Activated T-helper 1 cell treated with anti-CD3 and anti-CD28 coated beads, Interleukin-12 subunit alpha, Interleukin-12 subunit beta, Interleukin-2, Interleukin-4 antibody, amounts not matched to agents 30 ng/mL and 10 ng/mL and 1 ng/mL, durations not matched to agents 14 hours and 24 hours and 36 hours (primary cell): Measurements from ENCODE around the gene LYPD6B. TPM values are rescaled to one million over a fixed set of nuclear protein-coding genes. Genes with fewer than 3 reads are reported as not detected.
"Not testable (repeated sequence)": the region's sequence is repeated elsewhere in the genome, so short reads cannot be mapped to it uniquely, and the experiment has no call there.

Source experiments
- DNase-seq: peaks from one replicate; pipeline ENCODE4 v3.0.0; 2021; ENCODE audit warnings: low spot score
- H3K27ac Mint-ChIP-seq: one replicate; pipeline ENCODE4 v1.8.0; 2021; ENCODE audit warnings: mild to moderate bottlenecking, mixed read lengths
- H3K27me3 Mint-ChIP-seq: one replicate; pipeline ENCODE4 v1.8.0; 2022; ENCODE audit warnings: mild to moderate bottlenecking, moderate library complexity, mixed read lengths; ENCODE audit not compliant: insufficient read depth
- H3K36me3 Mint-ChIP-seq: one replicate; pipeline ENCODE4 v1.8.0; 2021; ENCODE audit warnings: low read depth, mixed read lengths
- H3K4me1 Mint-ChIP-seq: one replicate; pipeline ENCODE4 v1.8.0; 2021; ENCODE audit warnings: low read depth, mixed read lengths
- H3K4me3 Mint-ChIP-seq: one replicate; pipeline ENCODE4 v1.8.0; 2021; ENCODE audit warnings: mild to moderate bottlenecking, moderate library complexity, mixed read lengths
- H3K9me3 Mint-ChIP-seq: one replicate; pipeline ENCODE4 v1.8.0; 2021; ENCODE audit warnings: mixed read lengths
- intact Hi-C: fragments of 100-400 bp; cut with micrococcal nuclease; formaldehyde crosslinking; loops from one replicate; pipeline ENCODE4 v1.15.1; 2024
- total RNA-seq: library from RNA; stranded (reverse); gene quantifications from 2 replicates; pipeline ENCODE4 v1.2.3, GENCODE V29; 2022

The LYPD6B gene
- total RNA-seq, 1 donor from 2014 or later = not detected

DNA sequence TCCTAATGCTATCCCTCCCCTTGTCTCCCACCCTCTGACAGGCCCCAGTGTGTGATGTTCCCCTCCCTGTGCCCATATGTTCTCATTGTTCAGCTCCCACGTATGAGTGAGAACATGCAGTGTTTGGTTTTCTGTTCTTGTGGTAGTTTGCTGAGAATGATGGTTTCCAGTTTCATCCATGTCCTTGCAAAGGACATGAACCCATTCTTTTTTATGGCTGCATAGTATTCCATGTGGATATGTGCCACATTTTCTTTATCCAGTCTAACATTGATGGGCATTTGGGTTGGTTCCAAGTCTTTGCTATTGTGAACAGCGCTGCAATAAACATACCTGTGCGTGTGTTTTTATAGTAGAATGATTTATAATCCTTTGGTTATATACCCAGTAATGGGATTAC lies 212.9 kb downstream of the LYPD6B start:
- H3K36me3 Mint-ChIP-seq, H3K27ac Mint-ChIP-seq, intact Hi-C loops, H3K27me3 Mint-ChIP-seq, H3K4me1 Mint-ChIP-seq, H3K4me3 Mint-ChIP-seq, H3K9me3 Mint-ChIP-seq, DNase-seq: not testable (repeated sequence)

DNA sequence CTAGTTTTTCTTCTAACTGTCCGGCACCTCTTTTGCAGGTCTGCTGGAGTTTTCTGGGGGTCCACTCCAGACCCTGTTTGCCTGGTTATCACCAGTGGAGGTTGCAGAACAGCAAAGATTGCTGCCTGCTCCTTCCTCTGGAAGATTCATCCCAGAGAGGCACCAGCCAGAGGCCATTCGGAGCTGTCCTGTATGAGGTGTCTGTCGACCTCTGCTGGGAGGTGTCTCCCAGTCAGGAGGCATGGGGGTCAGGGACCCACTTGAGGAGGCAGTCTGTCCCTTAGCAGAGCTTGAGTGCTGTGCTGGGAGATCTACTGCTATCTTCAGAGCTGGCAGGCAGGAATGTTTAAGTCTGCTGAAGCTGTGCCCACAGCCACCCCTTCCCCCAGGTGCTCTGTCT lies 218.4 kb downstream of the LYPD6B start:
- H3K36me3 Mint-ChIP-seq, intact Hi-C loops, H3K9me3 Mint-ChIP-seq, H3K4me3 Mint-ChIP-seq, H3K27ac Mint-ChIP-seq, H3K4me1 Mint-ChIP-seq, H3K27me3 Mint-ChIP-seq, DNase-seq: not testable (repeated sequence)

DNA sequence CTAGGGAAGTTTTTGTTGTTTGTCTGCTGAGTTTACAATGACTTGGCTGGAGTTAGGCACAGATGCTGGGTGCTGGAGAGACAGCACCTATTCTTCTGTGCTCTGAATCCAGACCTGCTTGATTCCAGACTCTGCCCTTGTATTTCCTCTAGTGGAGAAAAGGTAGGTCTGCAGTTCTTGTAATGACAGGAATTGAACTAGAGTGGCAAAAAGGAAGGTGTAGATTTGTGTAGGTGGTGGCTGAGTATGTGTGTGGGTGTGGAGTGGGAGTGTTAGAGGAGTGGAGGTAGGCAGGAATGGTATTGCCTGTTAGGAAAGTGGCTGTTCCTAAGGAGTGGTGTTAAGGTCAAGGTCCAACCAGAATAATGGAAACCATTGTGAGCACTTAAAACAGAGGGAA lies 220.0 kb downstream of the LYPD6B start:
- intact Hi-C loops = no loop called here
- Mint-ChIP-seq H3K9me3 (peaks cover 9% of the 10 kb centered on the region), H3K27me3 (peaks cover 3% of the 10 kb centered on the region), H3K4me3 (no peak overlapping the region), H3K4me1 (no peaks in the 10 kb centered on the region), H3K27ac (no peak overlapping the region), H3K36me3 (no peaks in the 10 kb centered on the region)
- no peak for DNase-seq

DNA sequence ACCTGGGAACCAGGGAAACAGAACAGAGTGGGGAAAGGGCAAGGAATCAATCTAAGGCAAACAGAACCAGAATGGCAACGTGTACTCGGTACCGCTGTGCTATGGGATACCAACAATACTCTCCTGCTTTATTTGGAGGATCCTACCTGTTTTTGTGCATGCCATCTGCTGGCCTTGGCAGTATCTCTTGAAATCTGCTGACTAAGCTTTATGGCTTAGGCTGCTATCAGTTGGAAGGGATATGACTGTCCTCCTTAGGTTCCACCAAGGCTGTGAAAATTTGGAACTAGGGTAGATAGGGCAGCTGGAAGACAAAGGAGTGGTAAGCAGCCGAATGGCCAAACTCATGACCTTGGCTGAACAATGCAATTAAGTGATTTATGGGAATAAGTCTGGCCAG lies 220.6 kb downstream of the LYPD6B start:
- Mint-ChIP-seq H3K4me1 (no peaks in the 10 kb centered on the region), H3K27me3 (peaks cover 3% of the 10 kb centered on the region), H3K9me3 (peaks cover 9% of the 10 kb centered on the region), H3K4me3 (no peak overlapping the region), H3K36me3 (no peaks in the 10 kb centered on the region), H3K27ac (no peak overlapping the region)
- no peak for DNase-seq
- intact Hi-C loops = no loop called here

DNA sequence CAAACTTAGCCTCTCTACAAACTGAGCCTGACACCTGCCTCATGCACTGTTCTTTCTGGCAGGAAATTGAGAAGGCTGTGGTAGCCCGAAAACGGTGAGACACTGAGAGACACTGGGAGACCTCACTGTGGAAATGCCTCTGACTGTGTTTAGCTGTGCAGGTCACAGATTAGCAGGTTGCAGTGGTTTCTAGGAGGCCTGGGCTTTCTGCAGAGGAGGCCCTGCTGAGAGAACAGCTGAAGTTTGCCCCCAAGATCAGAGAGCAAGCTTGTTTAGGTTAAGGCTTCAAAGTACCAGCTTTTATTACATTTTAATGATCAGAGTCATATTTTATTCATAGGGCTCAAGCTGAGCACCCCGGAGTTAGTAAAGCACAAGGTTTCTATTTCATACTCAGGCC lies 223.2 kb downstream of the LYPD6B start:
- Mint-ChIP-seq H3K27me3 (no peaks in the 10 kb centered on the region), H3K27ac (no peak overlapping the region), H3K4me3 (no peak overlapping the region), H3K9me3 (no peaks in the 10 kb centered on the region), H3K4me1 (no peaks in the 10 kb centered on the region), H3K36me3 (no peaks in the 10 kb centered on the region)
- intact Hi-C loops = no loop called here
- DNase-seq = no peak

Other genes with a start within 250 kb of the LYPD6B start
- gene KIF5C, start 163.5 kb upstream of the LYPD6B start, total RNA-seq = 17.9 and 20.7 TPM in 2 replicates